Activated T-helper 2 cell treated with anti-CD3 and anti-CD28 coated beads, Interferon-gamma antibody, Interleukin-2, Interleukin-4, amounts not matched to agents 10 μg/mL and 5 μg/mL and 100 μg/mL, durations not matched to agents 14 hours and 24 hours and 36 hours (primary cell): ENCODE data around the gene MAFG. TPM values are rescaled to one million over a fixed set of nuclear protein-coding genes. Genes with fewer than 3 reads are reported as not detected.
A peak's percentile ranks its signal among the peaks of the same experiment; 100 is the strongest.

Experiments
- DNase-seq: peaks from one replicate; pipeline ENCODE4 v3.0.0; 2021; ENCODE audit warnings: low spot score
- H3K27ac Mint-ChIP-seq: one replicate; pipeline ENCODE4 v1.8.0; 2021; ENCODE audit warnings: mixed read lengths
- H3K27me3 Mint-ChIP-seq: one replicate; pipeline ENCODE4 v1.8.0; 2021; ENCODE audit warnings: low read depth, mixed read lengths
- H3K36me3 Mint-ChIP-seq: one replicate; pipeline ENCODE4 v1.8.0; 2021; ENCODE audit warnings: low read depth, mixed read lengths
- H3K4me1 Mint-ChIP-seq: one replicate; pipeline ENCODE4 v1.8.0; 2021; ENCODE audit warnings: low read depth, mixed read lengths
- H3K4me3 Mint-ChIP-seq: one replicate; pipeline ENCODE4 v1.8.0; 2021; ENCODE audit warnings: low read depth, mild to moderate bottlenecking, moderate library complexity, mixed read lengths
- H3K9me3 Mint-ChIP-seq: one replicate; pipeline ENCODE4 v1.8.0; 2021; ENCODE audit warnings: mixed read lengths
- intact Hi-C: fragments of 100-400 bp; cut with micrococcal nuclease; formaldehyde crosslinking; loops from one replicate; pipeline ENCODE4 v1.15.1; 2023
- total RNA-seq: library from RNA; stranded (reverse); gene quantifications from 2 replicates; pipeline ENCODE4 v1.2.3, GENCODE V29; 2022

MAFG gene
- total RNA-seq, 1 donor from 2014 or later = 30.3 TPM

GRCh38 chr17:81940538-81941483 lies 13.3 kb upstream of the MAFG start:
- Mint-ChIP-seq H3K4me3 (no peak overlapping the region), H3K9me3 (no peaks in the 10 kb centered on the region), H3K27ac (no peak overlapping the region), H3K4me1 (peaks cover 7% of the 10 kb centered on the region), H3K36me3 (no peaks in the 10 kb centered on the region), H3K27me3 (no peaks in the 10 kb centered on the region)
- DNase-seq = no peak
- intact Hi-C loops = no loop called here

DNA sequence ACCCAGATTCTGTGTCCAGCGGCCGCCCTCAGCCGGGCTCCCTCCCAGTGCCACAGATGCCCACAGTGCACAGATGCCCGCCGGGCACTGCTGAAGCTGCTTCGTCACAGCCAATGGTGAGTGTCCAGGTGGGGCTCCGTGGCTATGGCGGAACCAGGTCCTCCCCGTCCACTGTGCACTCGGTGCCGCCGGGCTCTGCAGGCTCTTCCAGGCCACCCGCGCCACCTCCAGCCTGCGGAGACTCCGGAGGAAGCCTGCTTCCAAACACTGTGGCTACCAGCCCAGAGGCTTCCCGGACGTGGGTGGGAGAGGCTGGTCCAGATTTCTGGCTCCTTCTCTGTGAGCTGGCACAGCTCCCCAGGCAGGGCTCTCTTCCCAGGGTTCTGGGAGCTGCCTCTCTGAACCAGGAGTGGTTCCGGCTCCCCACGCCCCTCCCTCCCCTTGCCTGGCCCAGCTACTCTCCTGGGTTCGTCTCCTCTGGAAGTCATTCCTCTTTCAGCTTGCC lies 12.4 kb upstream of the MAFG start:
- Mint-ChIP-seq H3K27me3 (no peaks in the 10 kb centered on the region), H3K36me3 (peaks cover 4% of the 10 kb centered on the region), H3K4me3 (no peak overlapping the region), H3K4me1 (peaks cover 8% of the 10 kb centered on the region), H3K9me3 (no peaks in the 10 kb centered on the region), H3K27ac (no peak overlapping the region)
- intact Hi-C loops = no loop called here
- DNase-seq = no peak

DNA sequence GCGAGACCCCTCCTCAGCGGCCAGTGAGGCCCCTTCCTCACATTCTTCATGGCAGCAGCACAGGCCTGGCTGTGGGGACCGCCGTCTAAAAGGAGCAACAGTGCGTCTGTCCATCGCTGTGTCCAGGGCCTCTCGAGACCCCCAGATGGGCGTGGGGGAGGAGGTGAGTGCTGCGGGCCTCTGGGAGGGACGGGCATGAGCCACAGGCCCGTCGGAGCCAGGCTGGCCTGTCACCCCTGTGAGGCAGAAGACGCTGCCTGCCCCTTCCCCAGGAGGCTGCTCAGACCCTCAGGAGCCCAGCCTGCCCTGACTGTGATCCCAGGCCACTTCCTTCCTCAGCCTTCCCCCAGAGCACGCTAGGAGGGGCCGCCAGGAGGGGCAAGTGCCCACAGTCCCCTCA lies 11.7 kb upstream of the MAFG start:
- no peak overlapping the region for H3K27ac Mint-ChIP-seq
- intact Hi-C loops = no loop called here
- no peaks in the 10 kb centered on the region for H3K27me3 Mint-ChIP-seq
- H3K36me3 Mint-ChIP-seq = peaks cover 5% of the 10 kb centered on the region
- H3K9me3 Mint-ChIP-seq = no peaks in the 10 kb centered on the region
- DNase-seq = no peak
- peaks cover 8% of the 10 kb centered on the region for H3K4me1 Mint-ChIP-seq
- no peak overlapping the region for H3K4me3 Mint-ChIP-seq

GRCh38 chr17:81935709-81936084 lies 8.2 kb upstream of the MAFG start:
- Mint-ChIP-seq H3K27me3 (no peaks in the 10 kb centered on the region), H3K27ac (peak overlapping the region; percentile 5), H3K9me3 (no peaks in the 10 kb centered on the region), H3K4me1 (peaks cover 12% of the 10 kb centered on the region), H3K4me3 (peak overlapping the region; percentile 87), H3K36me3 (peaks cover 19% of the 10 kb centered on the region)
- DNase-seq = no peak
- intact Hi-C loops = no loop called here

GRCh38 chr17:81934850-81935708 lies 7.5 kb upstream of the MAFG start:
- H3K27ac Mint-ChIP-seq = no peak overlapping the region
- no peak for DNase-seq
- peak overlapping the region; percentile 87 for H3K4me3 Mint-ChIP-seq
- no peaks in the 10 kb centered on the region for H3K27me3 Mint-ChIP-seq
- H3K36me3 Mint-ChIP-seq = peaks cover 19% of the 10 kb centered on the region
- H3K4me1 Mint-ChIP-seq = peaks cover 12% of the 10 kb centered on the region
- no peaks in the 10 kb centered on the region for H3K9me3 Mint-ChIP-seq
- intact Hi-C loops = no loop called here

DNA sequence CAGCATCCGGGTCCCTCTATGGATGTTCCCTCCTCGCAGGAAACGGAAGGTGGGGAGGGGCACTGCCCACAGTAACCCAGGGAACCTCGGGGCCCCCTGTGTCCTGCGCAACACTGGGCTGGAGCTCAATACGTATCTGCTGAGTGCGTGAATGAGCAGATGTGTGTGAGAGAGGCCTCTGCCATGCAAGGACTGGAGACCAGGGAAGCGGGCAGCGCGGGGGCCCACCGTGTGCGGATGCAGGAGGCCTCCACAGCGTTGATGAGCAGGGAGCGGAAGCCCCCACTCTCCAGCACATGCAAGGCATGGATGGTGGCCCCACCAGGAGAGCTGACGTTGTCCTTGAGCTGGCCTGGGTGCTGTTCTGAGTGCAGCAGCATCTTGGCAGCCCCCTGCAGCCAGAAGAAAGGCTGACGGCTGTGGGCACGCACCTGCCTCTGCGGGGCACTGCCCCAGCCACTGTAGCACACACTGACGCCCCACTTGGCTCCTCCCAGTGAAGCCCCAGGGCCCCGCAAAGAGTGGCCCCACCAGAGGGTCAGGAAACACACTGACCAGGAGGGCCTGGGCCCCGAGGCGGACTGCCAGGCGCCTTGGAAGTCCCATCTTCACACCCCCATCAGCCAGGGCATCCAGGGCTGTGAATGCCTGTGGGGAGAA lies 6.7 kb upstream of the MAFG start:
- DNase-seq = no peak
- Mint-ChIP-seq H3K4me1 (peaks cover 12% of the 10 kb centered on the region), H3K27me3 (no peaks in the 10 kb centered on the region), H3K9me3 (no peaks in the 10 kb centered on the region), H3K36me3 (peaks cover 19% of the 10 kb centered on the region), H3K27ac (no peak overlapping the region), H3K4me3 (peak overlapping the region; percentile 37)
- intact Hi-C loops = no loop called here

- no peak overlapping the region for H3K27ac Mint-ChIP-seq
- H3K4me3 Mint-ChIP-seq = no peak overlapping the region
- H3K27me3 Mint-ChIP-seq = peaks cover 2% of the 10 kb centered on the region
- peaks cover 19% of the 10 kb centered on the region for H3K36me3 Mint-ChIP-seq
- intact Hi-C loops = no loop called here
- DNase-seq = no peak
- H3K9me3 Mint-ChIP-seq = no peaks in the 10 kb centered on the region
- peaks cover 12% of the 10 kb centered on the region for H3K4me1 Mint-ChIP-seq
Measured at GRCh38 chr17:81933178-81933699, 5.7 kb upstream of the MAFG start.

DNA sequence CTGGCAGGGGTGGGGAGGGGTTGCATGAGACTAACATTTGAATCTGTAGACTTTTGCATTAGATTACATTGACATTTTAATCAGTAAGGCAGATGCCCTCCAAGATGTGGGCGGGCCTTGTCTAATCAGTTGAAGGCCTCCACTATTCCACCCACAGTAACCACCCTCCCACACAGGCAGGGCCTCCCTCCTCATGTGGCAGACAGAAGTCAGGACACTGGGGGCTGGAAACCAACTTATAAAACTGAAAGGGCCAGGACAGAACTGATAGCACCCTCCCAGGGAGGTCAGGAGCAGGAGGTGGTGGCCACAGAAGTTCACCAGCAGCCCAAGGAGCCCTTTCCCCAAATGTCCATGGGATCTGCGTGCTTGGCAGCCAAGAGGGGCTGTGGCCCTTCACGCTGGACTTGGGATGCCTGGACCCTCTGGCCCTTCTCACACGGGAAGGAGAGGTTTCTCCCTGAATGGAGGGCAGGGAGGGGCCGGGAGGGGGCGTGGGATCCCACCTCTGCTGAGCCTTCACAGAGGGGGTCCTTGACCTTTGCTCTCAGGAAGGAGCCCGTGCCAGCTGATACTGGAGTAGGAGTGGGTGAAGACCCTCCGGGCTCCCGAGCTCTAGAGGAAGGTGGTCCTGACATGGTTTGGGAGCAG lies 4.9 kb upstream of the MAFG start:
- no peak overlapping the region for H3K27ac Mint-ChIP-seq

GRCh38 chr17:81931557-81932332 lies 4.2 kb upstream of the MAFG start:
- Mint-ChIP-seq H3K4me3 (no peak overlapping the region), H3K9me3 (no peaks in the 10 kb centered on the region), H3K4me1 (peaks cover 9% of the 10 kb centered on the region), H3K27ac (no peak overlapping the region), H3K36me3 (peaks cover 19% of the 10 kb centered on the region), H3K27me3 (peaks cover 2% of the 10 kb centered on the region)
- intact Hi-C loops = no loop called here
- no peak for DNase-seq

More for the DNA sequence above, 4.9 kb upstream of the MAFG start:
- intact Hi-C loops = no loop called here
- Mint-ChIP-seq H3K4me1 (peaks cover 9% of the 10 kb centered on the region), H3K27me3 (peaks cover 2% of the 10 kb centered on the region), H3K4me3 (no peak overlapping the region), H3K9me3 (no peaks in the 10 kb centered on the region), H3K36me3 (peaks cover 19% of the 10 kb centered on the region)
- no peak for DNase-seq

- Mint-ChIP-seq H3K36me3 (peaks cover 19% of the 10 kb centered on the region), H3K27me3 (peaks cover 2% of the 10 kb centered on the region), H3K4me1 (peaks cover 12% of the 10 kb centered on the region), H3K9me3 (no peaks in the 10 kb centered on the region), H3K4me3 (no peak overlapping the region), H3K27ac (no peak overlapping the region)
- DNase-seq = no peak
- intact Hi-C loops = no loop called here
Measured at GRCh38 chr17:81931189-81931556, 3.6 kb upstream of the MAFG start.

GRCh38 chr17:81930142-81931125 lies 2.9 kb upstream of the MAFG start:
- no peak for DNase-seq
- H3K27me3 Mint-ChIP-seq = peaks cover 2% of the 10 kb centered on the region
- intact Hi-C loops = no loop called here
- no peaks in the 10 kb centered on the region for H3K9me3 Mint-ChIP-seq
- H3K4me1 Mint-ChIP-seq = peaks cover 12% of the 10 kb centered on the region
- H3K4me3 Mint-ChIP-seq = no peak overlapping the region
- peaks cover 19% of the 10 kb centered on the region for H3K36me3 Mint-ChIP-seq
- H3K27ac Mint-ChIP-seq = no peak overlapping the region
